Neural progenitor cell (in vitro differentiated cells): ENCODE results near the gene SCYGR8.

Source experiments
- EZH2 ChIP-seq: fragments of 200-600 bp; sonication (generic); IDR thresholded peaks from 2 replicates; pipeline ENCODE4 v1.6.1; 2017; ENCODE audit warnings: antibody characterized with exemption, mild to moderate bottlenecking, moderate library complexity
- TF ChIP-seq, protein P1 (sequence below): fragments of 200-600 bp; sonication (generic); IDR thresholded peaks from 2 replicates; pipeline ENCODE4 v1.5.1; 2017; ENCODE audit warnings: antibody characterized with exemption, mild to moderate bottlenecking

DNA sequence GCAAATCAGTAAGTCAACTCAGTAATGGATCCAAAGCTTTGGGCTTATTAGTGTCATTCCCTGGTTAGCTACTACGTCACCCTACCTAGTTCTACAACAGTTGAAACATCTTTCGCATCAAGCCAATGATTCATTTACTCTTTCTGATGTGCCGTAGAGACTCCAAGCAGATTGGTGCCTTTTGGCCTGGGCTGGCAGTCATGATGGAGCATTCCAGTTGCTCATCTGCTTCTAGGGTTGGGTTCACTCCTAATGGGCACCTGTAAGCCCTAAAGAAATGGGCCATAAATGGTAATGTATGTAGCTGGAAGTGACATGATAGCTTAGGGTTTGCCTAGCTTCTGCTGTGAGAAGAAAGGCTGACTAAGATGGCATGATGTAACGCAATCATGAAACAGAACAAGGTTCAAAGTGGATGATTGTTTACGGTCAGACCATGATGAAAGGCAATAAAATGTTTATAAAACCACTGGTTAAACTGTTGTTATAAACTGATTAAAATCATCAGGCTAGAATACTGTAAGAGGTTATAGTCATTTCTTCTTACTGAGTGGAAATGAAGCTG lies 47.5 kb downstream of the SCYGR8 start:
- TF ChIP-seq, protein P1, sequence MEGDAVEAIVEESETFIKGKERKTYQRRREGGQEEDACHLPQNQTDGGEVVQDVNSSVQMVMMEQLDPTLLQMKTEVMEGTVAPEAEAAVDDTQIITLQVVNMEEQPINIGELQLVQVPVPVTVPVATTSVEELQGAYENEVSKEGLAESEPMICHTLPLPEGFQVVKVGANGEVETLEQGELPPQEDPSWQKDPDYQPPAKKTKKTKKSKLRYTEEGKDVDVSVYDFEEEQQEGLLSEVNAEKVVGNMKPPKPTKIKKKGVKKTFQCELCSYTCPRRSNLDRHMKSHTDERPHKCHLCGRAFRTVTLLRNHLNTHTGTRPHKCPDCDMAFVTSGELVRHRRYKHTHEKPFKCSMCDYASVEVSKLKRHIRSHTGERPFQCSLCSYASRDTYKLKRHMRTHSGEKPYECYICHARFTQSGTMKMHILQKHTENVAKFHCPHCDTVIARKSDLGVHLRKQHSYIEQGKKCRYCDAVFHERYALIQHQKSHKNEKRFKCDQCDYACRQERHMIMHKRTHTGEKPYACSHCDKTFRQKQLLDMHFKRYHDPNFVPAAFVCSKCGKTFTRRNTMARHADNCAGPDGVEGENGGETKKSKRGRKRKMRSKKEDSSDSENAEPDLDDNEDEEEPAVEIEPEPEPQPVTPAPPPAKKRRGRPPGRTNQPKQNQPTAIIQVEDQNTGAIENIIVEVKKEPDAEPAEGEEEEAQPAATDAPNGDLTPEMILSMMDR: no peak
- no peak for TF ChIP-seq EZH2
